Measurements from ENCODE around the gene PGAP3. TPM values are rescaled to one million over a fixed set of nuclear protein-coding genes. Genes with fewer than 3 reads are reported as not detected.

The PGAP3 gene
- total and polyA plus RNA-seq, 3 donors from 2014 or later, result 21.1 to 37.4 (median 28.6) TPM

DNA sequence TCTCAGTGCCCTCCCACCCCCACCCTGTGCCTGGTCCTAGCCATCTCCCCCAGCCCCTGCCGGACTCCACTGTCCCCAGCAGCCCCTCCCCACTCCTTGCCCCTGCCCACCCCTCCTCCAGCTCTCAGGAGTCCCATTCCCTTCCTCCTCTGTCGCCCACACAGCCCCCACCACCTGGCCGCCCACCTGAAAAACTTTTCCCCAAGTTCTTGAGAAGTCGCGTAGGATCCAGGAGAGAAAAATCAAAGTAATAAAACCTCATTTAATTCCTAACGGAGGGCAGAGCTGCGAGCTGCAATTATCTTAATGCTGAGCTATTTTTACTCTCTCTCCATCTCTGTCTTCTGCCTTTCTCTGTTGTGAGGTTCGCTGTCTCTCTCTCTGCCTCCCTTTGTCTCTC, 63.5 kb downstream of the PGAP3 start:
- no peak for TF ChIP-seq POLR2A (IDR thresholded peaks at IDR 0.05)
- TF ChIP-seq, protein P1, sequence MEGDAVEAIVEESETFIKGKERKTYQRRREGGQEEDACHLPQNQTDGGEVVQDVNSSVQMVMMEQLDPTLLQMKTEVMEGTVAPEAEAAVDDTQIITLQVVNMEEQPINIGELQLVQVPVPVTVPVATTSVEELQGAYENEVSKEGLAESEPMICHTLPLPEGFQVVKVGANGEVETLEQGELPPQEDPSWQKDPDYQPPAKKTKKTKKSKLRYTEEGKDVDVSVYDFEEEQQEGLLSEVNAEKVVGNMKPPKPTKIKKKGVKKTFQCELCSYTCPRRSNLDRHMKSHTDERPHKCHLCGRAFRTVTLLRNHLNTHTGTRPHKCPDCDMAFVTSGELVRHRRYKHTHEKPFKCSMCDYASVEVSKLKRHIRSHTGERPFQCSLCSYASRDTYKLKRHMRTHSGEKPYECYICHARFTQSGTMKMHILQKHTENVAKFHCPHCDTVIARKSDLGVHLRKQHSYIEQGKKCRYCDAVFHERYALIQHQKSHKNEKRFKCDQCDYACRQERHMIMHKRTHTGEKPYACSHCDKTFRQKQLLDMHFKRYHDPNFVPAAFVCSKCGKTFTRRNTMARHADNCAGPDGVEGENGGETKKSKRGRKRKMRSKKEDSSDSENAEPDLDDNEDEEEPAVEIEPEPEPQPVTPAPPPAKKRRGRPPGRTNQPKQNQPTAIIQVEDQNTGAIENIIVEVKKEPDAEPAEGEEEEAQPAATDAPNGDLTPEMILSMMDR (IDR thresholded peaks at IDR 0.05), result no peak
- no peak for DNase-seq
- Histone ChIP-seq H3K4me1 (peaks cover 20% of the 10 kb centered on the region), H3K27ac (no peak overlapping the region), H3K4me3 (no peak overlapping the region), H3K9me3 (no peaks in the 10 kb centered on the region), H3K36me3 (ENCODE audit: low read depth, missing control alignments) (no peaks in the 10 kb centered on the region), H3K27me3 (no peaks in the 10 kb centered on the region)
- intact Hi-C loops (cut with DNase I; ENCODE audit: low total_unique reads), result no loop called here
- 82 to 87% methylated on average over 8 of the region's 8 CpGs for WGBS, 2 donors

DNA sequence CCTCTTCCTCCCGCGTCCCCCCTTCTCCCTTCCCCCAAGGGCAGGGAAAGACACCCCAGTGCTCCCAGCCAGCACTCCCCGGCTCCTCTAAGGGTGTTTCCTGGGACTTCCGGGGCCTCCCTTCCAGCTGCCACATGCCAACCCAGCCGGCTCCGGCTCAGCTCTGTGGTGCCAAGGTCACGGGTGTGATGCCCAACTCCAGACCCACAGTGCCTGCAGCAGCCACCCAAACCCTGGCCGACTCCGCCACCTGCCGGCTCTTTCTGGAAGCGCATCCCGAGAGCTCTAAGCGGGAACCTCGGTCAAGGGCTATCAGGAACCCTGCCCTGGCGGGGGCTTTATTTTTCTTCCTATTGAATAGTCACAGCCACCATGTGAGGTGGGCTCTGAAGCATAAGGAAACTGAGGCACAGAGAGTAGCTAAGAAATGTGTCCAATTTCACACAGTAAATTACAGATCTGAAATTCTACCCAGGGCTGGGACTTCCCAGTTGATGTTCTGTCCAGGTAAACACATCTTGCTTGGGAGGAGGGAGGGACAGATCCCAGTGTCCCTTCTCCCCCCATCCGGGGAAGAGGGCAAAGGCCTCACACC, 64.4 kb downstream of the PGAP3 start:
- Histone ChIP-seq H3K4me3 (no peak overlapping the region), H3K27me3 (no peaks in the 10 kb centered on the region), H3K27ac (no peak overlapping the region), H3K4me1 (peaks cover 20% of the 10 kb centered on the region), H3K36me3 (ENCODE audit: low read depth, missing control alignments) (no peaks in the 10 kb centered on the region), H3K9me3 (no peaks in the 10 kb centered on the region)
- no peak for TF ChIP-seq POLR2A (IDR thresholded peaks at IDR 0.05)
- TF ChIP-seq, protein P1 (IDR thresholded peaks at IDR 0.05), result peak; percentile 89 to 93 (median 91)
- intact Hi-C loops (cut with DNase I; ENCODE audit: low total_unique reads), result no loop called here
- 6 to 11% methylated on average over 16 of the region's 16 CpGs for WGBS, 2 donors
- DNase-seq, result peak; percentile 94

DNA sequence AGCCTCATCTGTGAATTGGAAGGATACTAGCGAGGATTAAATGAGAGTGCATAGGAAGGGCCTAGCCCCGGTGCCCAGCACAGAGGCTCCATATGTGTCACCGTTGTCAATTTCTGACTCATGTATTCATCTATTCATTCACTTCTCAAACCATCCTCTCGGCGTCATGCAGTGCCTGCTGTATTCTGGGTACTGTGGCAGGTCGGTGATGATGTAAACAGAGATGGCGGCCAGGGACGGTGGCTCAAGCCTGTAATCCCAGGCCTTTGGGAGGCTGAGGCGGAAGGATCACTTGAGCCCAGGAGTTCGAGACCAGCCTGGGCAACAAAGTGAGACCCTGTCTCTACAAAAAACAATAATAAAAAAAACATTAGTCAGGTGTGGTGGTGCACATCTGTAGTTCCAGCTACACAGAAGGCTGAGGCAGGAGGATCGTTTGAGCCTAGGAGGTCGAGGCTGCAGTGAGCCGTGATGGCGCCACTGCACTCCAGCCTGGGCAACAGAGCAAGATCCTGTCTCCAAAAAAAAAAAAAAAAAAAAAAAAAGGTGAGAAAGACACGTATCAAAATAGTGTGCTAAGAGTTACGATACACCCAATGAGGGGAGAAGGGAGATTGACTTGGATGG, 65.4 kb downstream of the PGAP3 start:
- Histone ChIP-seq H3K9me3 (no peaks in the 10 kb centered on the region), H3K27ac (no peak overlapping the region), H3K36me3 (ENCODE audit: low read depth, missing control alignments) (no peaks in the 10 kb centered on the region), H3K4me3 (peak overlapping the region in 1 of 2 donors; percentile 12), H3K27me3 (no peaks in the 10 kb centered on the region), H3K4me1 (peaks cover 20% of the 10 kb centered on the region)
- TF ChIP-seq, protein P1 (IDR thresholded peaks at IDR 0.05), result no peak
- 43 to 58% methylated on average over 16 of the region's 16 CpGs for WGBS, 2 donors
- no peak for DNase-seq
- intact Hi-C loops (cut with DNase I; ENCODE audit: low total_unique reads), result no loop called here

DNA sequence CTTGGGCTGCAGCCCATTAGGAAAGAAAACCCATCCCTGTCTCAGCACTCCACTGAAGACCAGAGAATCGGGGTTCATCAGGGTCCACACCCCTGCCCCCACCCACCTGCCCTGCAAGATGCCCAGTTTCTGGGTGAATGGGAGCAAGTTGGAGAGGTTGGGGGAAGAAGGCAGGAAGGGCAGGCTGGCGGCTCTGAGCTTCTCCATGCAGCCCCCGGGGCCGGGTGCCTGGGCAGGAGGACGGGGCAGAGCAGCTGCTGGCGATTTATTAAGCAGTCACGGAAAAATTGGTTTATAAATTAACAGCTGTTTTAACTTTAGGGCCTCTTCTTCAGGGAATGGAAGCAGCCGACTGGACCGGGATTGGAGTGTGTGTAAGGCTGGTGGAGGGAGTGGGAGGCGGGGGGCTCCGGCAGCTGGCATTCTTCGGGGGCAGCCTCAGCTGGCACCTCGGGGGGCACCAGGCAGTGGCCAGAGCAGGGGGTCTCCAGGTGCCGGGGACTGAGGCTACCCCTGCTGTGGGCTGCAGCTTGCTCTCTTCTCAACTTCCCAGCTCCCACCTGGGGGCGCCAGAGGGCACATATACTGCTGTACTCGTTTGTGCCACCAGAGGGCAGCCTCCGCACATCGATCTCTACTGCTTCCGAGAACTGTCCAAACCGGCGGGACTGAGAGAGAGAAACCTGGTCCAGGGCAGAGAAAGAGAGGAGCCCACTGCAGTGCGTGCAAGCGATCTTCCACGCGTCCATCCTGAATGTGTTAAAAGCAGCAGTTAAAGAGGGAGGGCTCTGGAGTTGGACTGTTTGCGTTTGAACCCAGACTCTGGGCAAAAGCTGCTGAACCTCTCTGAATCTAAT, 66.1 kb downstream of the PGAP3 start:
- H3K27ac ChIP-seq, result no peak overlapping the region
- DNase-seq, result peak; percentile 94
- intact Hi-C loops (cut with DNase I; ENCODE audit: low total_unique reads), result no loop called here
- peak overlapping the region in 1 of 2 donors; percentile 12 for H3K4me3 ChIP-seq
- no peaks in the 10 kb centered on the region for H3K36me3 ChIP-seq (ENCODE audit: low read depth, missing control alignments)
- no peaks in the 10 kb centered on the region for H3K27me3 ChIP-seq
- WGBS, 2 donors, result 10 to 11% methylated on average over 23 to 26 of the region's 26 CpGs
- no peaks in the 10 kb centered on the region for H3K9me3 ChIP-seq
- peaks cover 14% of the 10 kb centered on the region for H3K4me1 ChIP-seq
- no peak for TF ChIP-seq POLR2A (IDR thresholded peaks at IDR 0.05)
- TF ChIP-seq, protein P1 (IDR thresholded peaks at IDR 0.05), result peak; percentile 98 to 100 (median 100)

Small RNAs within 50 kb of the gene (microRNA-seq; reads per million reads assigned to microRNA genes)
- 0.69 to 0.70 reads per million in 2 donors for gene MIR4728 (ENCODE audit: borderline number of aligned reads in 2 of 2, borderline replicate concordance in 1 of 2)

Small RNAs within 50 kb of the gene (small RNA-seq; reads per million reads assigned to genes)
- gene MIR4728, result 0 reads per million in 2 donors

Other genes with a start within 250 kb of the PGAP3 start
- 10 to 100 TPM; 31.1 to 32.3 TPM for gene MED1, start 236.8 kb downstream of the PGAP3 start, total RNA-seq
- 32.8 TPM for gene MED1, start 236.8 kb downstream of the PGAP3 start, polyA plus RNA-seq (ENCODE audit: insufficient read depth, low read depth, low replicate concordance)
- 100 to 1,000 TPM; 103 to 113 TPM for gene CDK12, start 226.6 kb downstream of the PGAP3 start, total RNA-seq
- gene CDK12, start 226.6 kb downstream of the PGAP3 start, polyA plus RNA-seq (ENCODE audit: insufficient read depth, low read depth, low replicate concordance), result 60.3 TPM
- gene NEUROD2, start 80.1 kb downstream of the PGAP3 start, total RNA-seq, result under 1 TPM in 1 of 2 donors, not detected in 1; 0.19 TPM
- gene NEUROD2, start 80.1 kb downstream of the PGAP3 start, polyA plus RNA-seq (ENCODE audit: insufficient read depth, low read depth, low replicate concordance), result not detected
- gene PPP1R1B, start 61.1 kb downstream of the PGAP3 start, total RNA-seq, result 10 to 100 TPM; 22.4 to 24.3 TPM
- 63.1 TPM for gene PPP1R1B, start 61.1 kb downstream of the PGAP3 start, polyA plus RNA-seq (ENCODE audit: insufficient read depth, low read depth, low replicate concordance)
- gene STARD3, start 50.9 kb downstream of the PGAP3 start, total RNA-seq, result 100 to 1,000 TPM; 265 to 352 TPM
- 102 TPM for gene STARD3, start 50.9 kb downstream of the PGAP3 start, polyA plus RNA-seq (ENCODE audit: insufficient read depth, low read depth, low replicate concordance)
- 1 to 10 TPM; 3.0 to 6.0 TPM for gene TCAP, start 22.7 kb downstream of the PGAP3 start, total RNA-seq
- gene TCAP, start 22.7 kb downstream of the PGAP3 start, polyA plus RNA-seq (ENCODE audit: insufficient read depth, low read depth, low replicate concordance), result 49.8 TPM
- 1 to 10 TPM; 2.6 to 2.7 TPM for gene PNMT, start 19.6 kb downstream of the PGAP3 start, total RNA-seq
- 2.9 TPM for gene PNMT, start 19.6 kb downstream of the PGAP3 start, polyA plus RNA-seq (ENCODE audit: insufficient read depth, low read depth, low replicate concordance)
- 10 to 100 TPM; 32.1 to 40.0 TPM for gene ERBB2, start 12.0 kb upstream of the PGAP3 start, total RNA-seq
- gene ERBB2, start 12.0 kb upstream of the PGAP3 start, polyA plus RNA-seq (ENCODE audit: insufficient read depth, low read depth, low replicate concordance), result 32.1 TPM
- gene MIEN1, start 42.5 kb upstream of the PGAP3 start, total RNA-seq, result 10 to 100 TPM; 47.9 to 53.1 TPM
- 89.1 TPM for gene MIEN1, start 42.5 kb upstream of the PGAP3 start, polyA plus RNA-seq (ENCODE audit: insufficient read depth, low read depth, low replicate concordance)
- 1 to 10 TPM; 2.1 to 2.9 TPM for gene GRB7, start 49.9 kb upstream of the PGAP3 start, total RNA-seq
- 3.7 TPM for gene GRB7, start 49.9 kb upstream of the PGAP3 start, polyA plus RNA-seq (ENCODE audit: insufficient read depth, low read depth, low replicate concordance)
- gene IKZF3, start 176.3 kb upstream of the PGAP3 start, total RNA-seq, result 1 to 10 TPM; 1.9 to 3.8 TPM
- gene IKZF3, start 176.3 kb upstream of the PGAP3 start, polyA plus RNA-seq (ENCODE audit: insufficient read depth, low read depth, low replicate concordance), result 3.4 TPM
- gene ZPBP2, start 180.1 kb upstream of the PGAP3 start, total RNA-seq, result 10 to 100 TPM; 45.1 to 63.1 TPM
- 224 TPM for gene ZPBP2, start 180.1 kb upstream of the PGAP3 start, polyA plus RNA-seq (ENCODE audit: insufficient read depth, low read depth, low replicate concordance)
- gene GSDMB, start 230.6 kb upstream of the PGAP3 start, total RNA-seq, result 10 to 100 TPM; 14.2 to 21.7 TPM
- 7.8 TPM for gene GSDMB, start 230.6 kb upstream of the PGAP3 start, polyA plus RNA-seq (ENCODE audit: insufficient read depth, low read depth, low replicate concordance)
- gene ORMDL3, start 239.5 kb upstream of the PGAP3 start, total RNA-seq, result 10 to 100 TPM; 79.0 to 99.7 TPM
- 77.6 TPM for gene ORMDL3, start 239.5 kb upstream of the PGAP3 start, polyA plus RNA-seq (ENCODE audit: insufficient read depth, low read depth, low replicate concordance)
- under 1 TPM in 1 of 2 donors, not detected in 1; 0.47 TPM for gene LRRC3C, start 239.7 kb upstream of the PGAP3 start, total RNA-seq
- gene LRRC3C, start 239.7 kb upstream of the PGAP3 start, polyA plus RNA-seq (ENCODE audit: insufficient read depth, low read depth, low replicate concordance), result 0.78 TPM